GM23338 (cell line): ENCODE data around the gene SMOC2. TPM values are rescaled to one million over a fixed set of nuclear protein-coding genes. Genes with fewer than 3 reads are reported as not detected.

Experiments used
- ATAC-seq: fragments of 200-7000 bp; cut with Tn5 transposase; 3 replicates; pipeline ENCODE4 v1.9.1; 2020
- DNase-seq: peaks from one replicate; pipeline ENCODE4 v3.0.0-alpha.2; 2015; ENCODE audit warnings: low spot score
- H2AFZ ChIP-seq: fragments of 200-600 bp; sonication (generic); 2 replicates; pipeline ENCODE4 v1.8.0; 2016; ENCODE audit warnings: antibody characterized with exemption, mild to moderate bottlenecking, moderate library complexity
- H3F3A ChIP-seq: fragments of 200-600 bp; sonication (generic); replicated peaks from 2 replicates; pipeline ENCODE4 v1.8.0; 2017; ENCODE audit warnings: antibody characterized with exemption, mixed run types, low read depth
- H3K27ac ChIP-seq: fragments of 200-600 bp; sonication (generic); 2 replicates; pipeline ENCODE4 v1.6.1; 2016; ENCODE audit warnings: low read depth
- H3K27me3 ChIP-seq: fragments of 200-600 bp; sonication (generic); 2 replicates; pipeline ENCODE4 v1.8.0; 2016; ENCODE audit warnings: mild to moderate bottlenecking, mixed run types, moderate library complexity; ENCODE audit not compliant: insufficient read depth
- H3K36me3 ChIP-seq: fragments of 200-600 bp; sonication (generic); 2 replicates; pipeline ENCODE4 v1.8.0; 2016; ENCODE audit warnings: mild to moderate bottlenecking; ENCODE audit not compliant: insufficient read depth
- H3K4me1 ChIP-seq: fragments of 200-600 bp; sonication (generic); 2 replicates; pipeline ENCODE4 v1.8.0; 2016; ENCODE audit warnings: mild to moderate bottlenecking, moderate library complexity; ENCODE audit not compliant: insufficient read depth
- H3K4me2 ChIP-seq: fragments of 200-600 bp; sonication (generic); 2 replicates; pipeline ENCODE4 v1.7.1; 2017; ENCODE audit warnings: mixed run types
- H3K4me3 ChIP-seq: fragments of 200-600 bp; sonication (generic); 2 replicates; pipeline ENCODE4 v1.6.1; 2016; ENCODE audit warnings: mixed run types
- H3K79me2 ChIP-seq: fragments of 200-600 bp; sonication (generic); replicated peaks from 2 replicates; pipeline ENCODE4 v1.8.0; 2017; ENCODE audit warnings: mild to moderate bottlenecking; ENCODE audit not compliant: insufficient read depth
- H3K9me2 ChIP-seq: fragments of 200-600 bp; sonication (generic); 2 replicates; pipeline ENCODE4 v1.8.0; 2017; ENCODE audit not compliant: insufficient read depth
- H4K20me1 ChIP-seq: fragments of 200-600 bp; sonication (generic); replicated peaks from 2 replicates; pipeline ENCODE4 v1.8.0; 2017; ENCODE audit warnings: mild to moderate bottlenecking; ENCODE audit not compliant: insufficient read depth
- H3K27ac Mint-ChIP-seq: 2 replicates; pipeline ENCODE4 v1.8.0; 2020; ENCODE audit warnings: inconsistent platforms, mild to moderate bottlenecking, moderate library complexity, mixed read lengths
- H3K27me3 Mint-ChIP-seq: 3 replicates; pipeline ENCODE4 v1.8.0; 2022; ENCODE audit warnings: low read depth, mild to moderate bottlenecking, moderate library complexity, mixed read lengths, inconsistent platforms; ENCODE audit not compliant: insufficient read depth, poor library complexity
- H3K36me3 Mint-ChIP-seq: 3 replicates; pipeline ENCODE4 v1.8.0; 2021; ENCODE audit warnings: low read depth, mild to moderate bottlenecking, inconsistent platforms, moderate library complexity, mixed read lengths
- H3K4me1 Mint-ChIP-seq: 3 replicates; pipeline ENCODE4 v1.8.0; 2020; ENCODE audit warnings: mild to moderate bottlenecking, inconsistent platforms, mixed read lengths
- H3K4me3 Mint-ChIP-seq: 3 replicates; pipeline ENCODE4 v1.8.0; 2021; ENCODE audit warnings: moderate library complexity, mild to moderate bottlenecking, inconsistent platforms, mixed read lengths
- H3K9me3 Mint-ChIP-seq: 3 replicates; pipeline ENCODE4 v1.8.0; 2020; ENCODE audit warnings: moderate library complexity, mild to moderate bottlenecking, inconsistent platforms, mixed read lengths
- CREB1 ChIP-seq: fragments of 250-450 bp; sonication (Bioruptor Pico); IDR thresholded peaks from 2 replicates; pipeline ENCODE4 v1.5.0; 2020; ENCODE audit warnings: low read depth, mild to moderate bottlenecking, moderate library complexity
- EZH2 ChIP-seq: fragments of 200-600 bp; sonication (generic); IDR thresholded peaks from one replicate; pipeline ENCODE4 v1.8.0; 2017; ENCODE audit warnings: antibody characterized with exemption, mild to moderate bottlenecking, low read depth; ENCODE audit not compliant: unreplicated experiment
- EZH2phosphoT487 ChIP-seq: fragments of 200-600 bp; sonication (generic); IDR thresholded peaks from one replicate; pipeline ENCODE4 v1.8.1; 2018; ENCODE audit warnings: antibody characterized with exemption; ENCODE audit not compliant: unreplicated experiment
- JUNB ChIP-seq: IDR thresholded peaks from one replicate; pipeline ENCODE4 v1.6.1; 2016; ENCODE audit warnings: antibody characterized with exemption; ENCODE audit not compliant: unreplicated experiment
- NANOG ChIP-seq: IDR thresholded peaks from 2 replicates; pipeline ENCODE4 v1.6.1; 2016; ENCODE audit warnings: antibody characterized with exemption, borderline replicate concordance
- POLR2AphosphoS5 ChIP-seq: IDR thresholded peaks from 2 replicates; pipeline ENCODE4 v1.6.1; 2016; ENCODE audit warnings: antibody characterized with exemption, low read depth
- REST ChIP-seq: IDR thresholded peaks from one replicate; pipeline ENCODE4 v1.6.1; 2018; ENCODE audit warnings: antibody characterized with exemption; ENCODE audit not compliant: unreplicated experiment
- STAT1 ChIP-seq: IDR thresholded peaks from one replicate; pipeline ENCODE4 v1.6.1; 2016; ENCODE audit warnings: antibody characterized with exemption; ENCODE audit not compliant: unreplicated experiment
- ZNF331 ChIP-seq: fragments of 250-450 bp; sonication (Bioruptor Pico); IDR thresholded peaks from 2 replicates; pipeline ENCODE4 v1.5.0; 2020; ENCODE audit warnings: low read depth, mild to moderate bottlenecking, moderate library complexity
- polyA plus RNA-seq: library from polyadenylated mRNA; unstranded; fragments of >200 nt; fragmentation: Nextera tagmentation; extraction: Ambion mirVana; gene quantifications from 2 replicates; pipeline ENCODE4 v1.2.1, GENCODE V29; 2016
- total RNA-seq: library from RNA; depleted of rRNA; stranded (reverse); fragments of >200 nt; shearing (Covaris generic); gene quantifications from 2 replicates; pipeline ENCODE4 v1.2.3, GENCODE V29; 2014
- TF ChIP-seq, protein P1 (sequence below): fragments of 250-450 bp; sonication (Bioruptor Pico); IDR thresholded peaks from 2 replicates; pipeline ENCODE4 v1.5.0; 2020; ENCODE audit warnings: mild to moderate bottlenecking, moderate library complexity
- TF ChIP-seq, protein P2 (sequence below), 2 experiments: fragments of 200-600 bp in 1 of 2; sonication (generic) in 1 of 2; conservative IDR thresholded peaks; 2 replicates each; pipeline versions ENCODE4 v1.5.1 to v1.6.1; 2016 to 2017; ENCODE audit warnings: antibody characterized with exemption in 2 of 2, low read depth in 2 of 2, mild to moderate bottlenecking in 2 of 2, moderate library complexity in 1 of 2
- TF ChIP-seq, protein P3 (sequence below): IDR thresholded peaks from 2 replicates; pipeline ENCODE4 v1.6.1; 2016; ENCODE audit warnings: antibody characterized with exemption

The SMOC2 gene
- total and polyA plus RNA-seq, 2 experiments from 2014 or later, result 4.3 to 6.5 TPM

DNA sequence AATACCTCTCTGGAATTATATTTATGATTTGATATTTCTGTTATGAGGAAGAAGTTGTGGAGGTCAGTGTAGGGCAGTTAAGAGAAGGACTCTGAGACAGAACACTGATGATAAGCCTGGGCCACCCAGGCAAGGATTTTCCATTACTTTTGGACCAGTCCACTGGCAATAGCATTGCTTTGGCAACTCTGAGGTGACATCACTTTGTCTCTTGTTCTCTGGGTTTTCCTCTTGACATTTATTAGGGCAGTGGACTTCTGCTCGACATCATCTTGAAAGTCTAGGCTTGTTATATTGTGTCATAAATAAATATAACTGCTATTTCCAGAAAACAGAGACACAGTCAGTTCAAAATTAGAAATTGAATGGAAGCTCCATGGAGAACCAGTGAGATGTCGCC lies 268.0 kb downstream of the SMOC2 start:
- TF ChIP-seq ZNF331 (CRISPR knock-in tag) (no peak), EZH2phosphoT487 (no peak), REST (no peak), JUNB (no peak), NANOG (no peak), POLR2AphosphoS5 (no peak), CREB1 (CRISPR knock-in tag) (no peak), STAT1 (no peak), EZH2 (no peak)
- TF ChIP-seq, protein P1, sequence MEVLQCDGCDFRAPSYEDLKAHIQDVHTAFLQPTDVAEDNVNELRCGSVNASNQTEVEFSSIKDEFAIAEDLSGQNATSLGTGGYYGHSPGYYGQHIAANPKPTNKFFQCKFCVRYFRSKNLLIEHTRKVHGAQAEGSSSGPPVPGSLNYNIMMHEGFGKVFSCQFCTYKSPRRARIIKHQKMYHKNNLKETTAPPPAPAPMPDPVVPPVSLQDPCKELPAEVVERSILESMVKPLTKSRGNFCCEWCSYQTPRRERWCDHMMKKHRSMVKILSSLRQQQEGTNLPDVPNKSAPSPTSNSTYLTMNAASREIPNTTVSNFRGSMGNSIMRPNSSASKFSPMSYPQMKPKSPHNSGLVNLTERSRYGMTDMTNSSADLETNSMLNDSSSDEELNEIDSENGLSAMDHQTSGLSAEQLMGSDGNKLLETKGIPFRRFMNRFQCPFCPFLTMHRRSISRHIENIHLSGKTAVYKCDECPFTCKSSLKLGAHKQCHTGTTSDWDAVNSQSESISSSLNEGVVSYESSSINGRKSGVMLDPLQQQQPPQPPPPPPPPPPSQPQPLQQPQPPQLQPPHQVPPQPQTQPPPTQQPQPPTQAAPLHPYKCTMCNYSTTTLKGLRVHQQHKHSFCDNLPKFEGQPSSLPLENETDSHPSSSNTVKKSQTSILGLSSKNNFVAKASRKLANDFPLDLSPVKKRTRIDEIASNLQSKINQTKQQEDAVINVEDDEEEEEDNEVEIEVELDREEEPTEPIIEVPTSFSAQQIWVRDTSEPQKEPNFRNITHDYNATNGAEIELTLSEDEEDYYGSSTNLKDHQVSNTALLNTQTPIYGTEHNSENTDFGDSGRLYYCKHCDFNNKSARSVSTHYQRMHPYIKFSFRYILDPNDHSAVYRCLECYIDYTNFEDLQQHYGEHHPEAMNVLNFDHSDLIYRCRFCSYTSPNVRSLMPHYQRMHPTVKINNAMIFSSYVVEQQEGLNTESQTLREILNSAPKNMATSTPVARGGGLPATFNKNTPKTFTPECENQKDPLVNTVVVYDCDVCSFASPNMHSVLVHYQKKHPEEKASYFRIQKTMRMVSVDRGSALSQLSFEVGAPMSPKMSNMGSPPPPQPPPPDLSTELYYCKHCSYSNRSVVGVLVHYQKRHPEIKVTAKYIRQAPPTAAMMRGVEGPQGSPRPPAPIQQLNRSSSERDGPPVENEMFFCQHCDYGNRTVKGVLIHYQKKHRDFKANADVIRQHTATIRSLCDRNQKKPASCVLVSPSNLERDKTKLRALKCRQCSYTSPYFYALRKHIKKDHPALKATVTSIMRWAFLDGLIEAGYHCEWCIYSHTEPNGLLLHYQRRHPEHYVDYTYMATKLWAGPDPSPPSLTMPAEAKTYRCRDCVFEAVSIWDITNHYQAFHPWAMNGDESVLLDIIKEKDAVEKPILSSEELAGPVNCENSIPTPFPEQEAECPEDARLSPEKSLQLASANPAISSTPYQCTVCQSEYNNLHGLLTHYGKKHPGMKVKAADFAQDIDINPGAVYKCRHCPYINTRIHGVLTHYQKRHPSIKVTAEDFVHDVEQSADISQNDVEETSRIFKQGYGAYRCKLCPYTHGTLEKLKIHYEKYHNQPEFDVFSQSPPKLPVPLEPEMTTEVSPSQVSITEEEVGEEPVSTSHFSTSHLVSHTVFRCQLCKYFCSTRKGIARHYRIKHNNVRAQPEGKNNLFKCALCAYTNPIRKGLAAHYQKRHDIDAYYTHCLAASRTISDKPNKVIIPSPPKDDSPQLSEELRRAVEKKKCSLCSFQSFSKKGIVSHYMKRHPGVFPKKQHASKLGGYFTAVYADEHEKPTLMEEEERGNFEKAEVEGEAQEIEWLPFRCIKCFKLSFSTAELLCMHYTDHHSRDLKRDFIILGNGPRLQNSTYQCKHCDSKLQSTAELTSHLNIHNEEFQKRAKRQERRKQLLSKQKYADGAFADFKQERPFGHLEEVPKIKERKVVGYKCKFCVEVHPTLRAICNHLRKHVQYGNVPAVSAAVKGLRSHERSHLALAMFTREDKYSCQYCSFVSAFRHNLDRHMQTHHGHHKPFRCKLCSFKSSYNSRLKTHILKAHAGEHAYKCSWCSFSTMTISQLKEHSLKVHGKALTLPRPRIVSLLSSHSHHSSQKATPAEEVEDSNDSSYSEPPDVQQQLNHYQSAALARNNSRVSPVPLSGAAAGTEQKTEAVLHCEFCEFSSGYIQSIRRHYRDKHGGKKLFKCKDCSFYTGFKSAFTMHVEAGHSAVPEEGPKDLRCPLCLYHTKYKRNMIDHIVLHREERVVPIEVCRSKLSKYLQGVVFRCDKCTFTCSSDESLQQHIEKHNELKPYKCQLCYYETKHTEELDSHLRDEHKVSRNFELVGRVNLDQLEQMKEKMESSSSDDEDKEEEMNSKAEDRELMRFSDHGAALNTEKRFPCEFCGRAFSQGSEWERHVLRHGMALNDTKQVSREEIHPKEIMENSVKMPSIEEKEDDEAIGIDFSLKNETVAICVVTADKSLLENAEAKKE (CRISPR knock-in tag), result no peak
- TF ChIP-seq, protein P2, sequence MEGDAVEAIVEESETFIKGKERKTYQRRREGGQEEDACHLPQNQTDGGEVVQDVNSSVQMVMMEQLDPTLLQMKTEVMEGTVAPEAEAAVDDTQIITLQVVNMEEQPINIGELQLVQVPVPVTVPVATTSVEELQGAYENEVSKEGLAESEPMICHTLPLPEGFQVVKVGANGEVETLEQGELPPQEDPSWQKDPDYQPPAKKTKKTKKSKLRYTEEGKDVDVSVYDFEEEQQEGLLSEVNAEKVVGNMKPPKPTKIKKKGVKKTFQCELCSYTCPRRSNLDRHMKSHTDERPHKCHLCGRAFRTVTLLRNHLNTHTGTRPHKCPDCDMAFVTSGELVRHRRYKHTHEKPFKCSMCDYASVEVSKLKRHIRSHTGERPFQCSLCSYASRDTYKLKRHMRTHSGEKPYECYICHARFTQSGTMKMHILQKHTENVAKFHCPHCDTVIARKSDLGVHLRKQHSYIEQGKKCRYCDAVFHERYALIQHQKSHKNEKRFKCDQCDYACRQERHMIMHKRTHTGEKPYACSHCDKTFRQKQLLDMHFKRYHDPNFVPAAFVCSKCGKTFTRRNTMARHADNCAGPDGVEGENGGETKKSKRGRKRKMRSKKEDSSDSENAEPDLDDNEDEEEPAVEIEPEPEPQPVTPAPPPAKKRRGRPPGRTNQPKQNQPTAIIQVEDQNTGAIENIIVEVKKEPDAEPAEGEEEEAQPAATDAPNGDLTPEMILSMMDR (conservative IDR thresholded peaks at IDR 0.05; ENCODE audit: low read depth in 2 of 2), result no peak
- TF ChIP-seq, protein P3, sequence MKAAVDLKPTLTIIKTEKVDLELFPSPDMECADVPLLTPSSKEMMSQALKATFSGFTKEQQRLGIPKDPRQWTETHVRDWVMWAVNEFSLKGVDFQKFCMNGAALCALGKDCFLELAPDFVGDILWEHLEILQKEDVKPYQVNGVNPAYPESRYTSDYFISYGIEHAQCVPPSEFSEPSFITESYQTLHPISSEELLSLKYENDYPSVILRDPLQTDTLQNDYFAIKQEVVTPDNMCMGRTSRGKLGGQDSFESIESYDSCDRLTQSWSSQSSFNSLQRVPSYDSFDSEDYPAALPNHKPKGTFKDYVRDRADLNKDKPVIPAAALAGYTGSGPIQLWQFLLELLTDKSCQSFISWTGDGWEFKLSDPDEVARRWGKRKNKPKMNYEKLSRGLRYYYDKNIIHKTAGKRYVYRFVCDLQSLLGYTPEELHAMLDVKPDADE, result no peak
- Mint-ChIP-seq H3K4me3 (no peak overlapping the region), H3K27ac (no peak overlapping the region), H3K9me3 (no peaks in the 10 kb centered on the region; the same call in none of the 3 replicates), H3K36me3 (peaks cover 20% of the 10 kb centered on the region), H3K27me3 (peaks cover 6% of the 10 kb centered on the region), H3K4me1 (peaks cover 3% of the 10 kb centered on the region)
- Histone ChIP-seq H3K79me2 (no peaks in the 10 kb centered on the region), H3K9me2 (0 out of 2 replicates have a peak, but pooled peaks cover 5% of the 10 kb centered on the region), H3K36me3 (no peaks in the 10 kb centered on the region), H3K27me3 (no peaks in the 10 kb centered on the region), H3K4me3 (no peak overlapping the region), H3K4me2 (no peak overlapping the region), H4K20me1 (no peaks in the 10 kb centered on the region), H2AFZ (no peak overlapping the region), H3F3A (no peaks in the 10 kb centered on the region), H3K27ac (no peak overlapping the region), H3K4me1 (no peaks in the 10 kb centered on the region)
- DNase-seq, result no peak
- no peak for ATAC-seq
